ENCODE data around the gene NFATC2. TPM values are rescaled to one million over a fixed set of nuclear protein-coding genes. Genes with fewer than 3 reads are reported as not detected.
A peak's percentile ranks its signal among the peaks of the same experiment; 100 is the strongest.

NFATC2 gene
- total RNA-seq, 1 experiment from 2014 or later = not detected

DNA sequence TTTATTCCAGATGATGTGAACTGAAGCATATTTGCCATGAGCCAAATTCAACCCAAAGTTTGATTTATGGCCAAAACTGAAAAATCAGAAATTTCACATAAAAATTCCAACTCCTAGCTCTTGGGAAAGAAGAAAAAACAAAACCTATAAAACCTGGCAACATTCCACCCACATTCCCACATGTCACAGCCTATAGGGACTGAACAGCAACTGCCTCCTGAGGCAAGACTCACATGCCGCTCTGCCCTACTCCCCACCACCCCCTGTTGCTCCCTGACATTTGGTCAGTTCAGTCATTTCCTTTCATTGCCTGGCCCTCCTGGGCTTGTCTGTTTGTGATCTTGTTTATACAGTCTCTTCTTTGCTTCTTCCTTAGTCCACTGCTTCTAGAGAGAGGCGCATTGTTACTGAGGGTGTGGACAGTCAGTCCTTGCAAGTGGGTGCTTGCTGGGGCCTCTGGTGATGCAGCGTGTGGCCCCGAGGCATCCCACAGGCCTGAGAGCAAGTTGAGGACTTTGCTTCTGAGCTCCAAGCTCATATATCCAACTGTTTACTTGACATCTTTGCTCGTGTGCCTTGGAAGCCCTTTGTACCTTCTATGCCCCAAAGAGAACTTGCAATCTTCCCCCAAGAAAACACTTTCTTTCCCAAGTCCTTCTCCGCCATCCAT, 31.4 kb downstream of the NFATC2 start:
- Histone ChIP-seq H3K9me3 (replicated peaks) (no peaks in the 10 kb centered on the region), H3K4me3 (no peak overlapping the region), H3K27ac (no peak overlapping the region), H3K4me1 (replicated peaks) (no peaks in the 10 kb centered on the region; the same call in 1 of the 2 replicates), H3K36me3 (no peaks in the 10 kb centered on the region), H3K27me3 (replicated peaks) (0 out of 2 replicates have a peak, but pooled peaks cover 9% of the 10 kb centered on the region)
- DNase-seq (ENCODE audit: low read depth in 1 of 2, low spot score in 2 of 2) = no peak

DNA sequence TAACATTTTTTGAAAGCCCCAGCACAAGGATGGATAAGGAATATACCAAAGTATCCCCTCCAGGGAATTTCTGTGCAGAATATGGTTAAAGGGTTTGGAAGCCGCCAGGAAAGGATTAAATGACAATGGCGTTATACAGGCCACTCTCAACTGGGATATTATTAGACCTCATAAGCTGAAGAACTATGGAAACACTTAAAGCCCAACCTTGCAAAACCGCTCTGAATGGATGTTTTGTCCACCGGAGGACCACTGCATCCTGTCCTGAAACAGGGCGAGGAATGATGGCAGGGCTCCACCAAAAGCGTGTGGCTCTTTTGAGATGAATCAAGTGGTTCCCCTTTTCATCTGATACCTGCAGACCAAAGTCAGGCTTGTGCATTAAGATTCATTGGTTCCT, 32.4 kb downstream of the NFATC2 start:
- Histone ChIP-seq H3K9me3 (replicated peaks) (no peaks in the 10 kb centered on the region), H3K4me1 (replicated peaks) (no peaks in the 10 kb centered on the region; the same call in 1 of the 2 replicates), H3K27ac (no peak overlapping the region), H3K36me3 (no peaks in the 10 kb centered on the region), H3K27me3 (replicated peaks) (0 out of 2 replicates have a peak, but pooled peaks cover 5% of the 10 kb centered on the region), H3K4me3 (no peak overlapping the region)
- DNase-seq (ENCODE audit: low read depth in 1 of 2, low spot score in 2 of 2) = no peak

DNA sequence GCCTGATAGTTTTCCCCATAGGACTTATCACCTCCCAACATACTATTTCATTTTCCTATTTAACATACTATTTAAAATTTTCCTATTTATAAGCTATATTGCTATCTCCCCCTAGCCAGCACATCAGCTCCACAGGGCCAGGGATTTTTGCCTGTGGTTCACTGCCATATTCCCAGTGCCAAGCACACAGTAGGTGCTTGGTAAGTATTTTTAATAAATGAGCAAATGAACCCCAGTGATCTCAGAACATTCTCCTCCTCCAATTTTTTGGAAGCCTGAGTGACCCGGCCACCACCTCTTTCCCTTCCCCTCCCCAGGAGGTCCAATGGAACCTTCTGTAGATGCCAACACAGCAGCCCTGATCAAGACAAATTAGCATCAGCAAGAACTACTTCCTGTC, 33.3 kb downstream of the NFATC2 start:
- Histone ChIP-seq H3K9me3 (replicated peaks) (no peaks in the 10 kb centered on the region), H3K36me3 (no peaks in the 10 kb centered on the region), H3K4me1 (replicated peaks) (no peaks in the 10 kb centered on the region; the same call in 1 of the 2 replicates), H3K4me3 (no peak overlapping the region), H3K27ac (no peak overlapping the region), H3K27me3 (replicated peaks) (0 out of 2 replicates have a peak, but pooled peaks cover 5% of the 10 kb centered on the region)
- DNase-seq (ENCODE audit: low read depth in 1 of 2, low spot score in 2 of 2) = no peak

DNA sequence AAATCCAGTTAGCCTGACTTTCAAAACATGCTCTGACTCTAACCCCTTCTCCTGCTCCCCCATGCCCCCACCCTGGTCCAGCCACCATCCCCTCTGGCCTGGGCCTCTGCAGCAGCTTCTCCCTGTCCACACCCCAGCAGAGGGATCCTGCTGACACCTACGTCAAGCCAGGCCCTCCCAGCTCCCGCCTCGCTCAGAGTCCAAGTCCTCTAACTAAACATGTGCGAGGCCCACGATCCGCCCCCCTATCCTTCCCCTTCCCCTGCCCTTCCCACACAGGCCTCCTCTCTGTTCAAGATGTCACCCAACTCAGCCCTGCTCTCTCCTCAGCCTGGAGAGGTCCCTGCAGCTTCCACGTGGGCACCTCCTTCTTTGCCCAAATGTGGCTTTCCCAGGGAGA, 33.7 kb downstream of the NFATC2 start:
- H3K36me3 ChIP-seq = no peaks in the 10 kb centered on the region
- DNase-seq (ENCODE audit: low read depth in 1 of 2, low spot score in 2 of 2) = no peak
- H3K27me3 ChIP-seq (replicated peaks) = 0 out of 2 replicates have a peak, but pooled peaks cover 5% of the 10 kb centered on the region
- no peaks in the 10 kb centered on the region for H3K9me3 ChIP-seq (replicated peaks)
- H3K4me3 ChIP-seq = no peak overlapping the region
- no peaks in the 10 kb centered on the region; the same call in 1 of the 2 replicates for H3K4me1 ChIP-seq (replicated peaks)
- no peak overlapping the region for H3K27ac ChIP-seq

DNA sequence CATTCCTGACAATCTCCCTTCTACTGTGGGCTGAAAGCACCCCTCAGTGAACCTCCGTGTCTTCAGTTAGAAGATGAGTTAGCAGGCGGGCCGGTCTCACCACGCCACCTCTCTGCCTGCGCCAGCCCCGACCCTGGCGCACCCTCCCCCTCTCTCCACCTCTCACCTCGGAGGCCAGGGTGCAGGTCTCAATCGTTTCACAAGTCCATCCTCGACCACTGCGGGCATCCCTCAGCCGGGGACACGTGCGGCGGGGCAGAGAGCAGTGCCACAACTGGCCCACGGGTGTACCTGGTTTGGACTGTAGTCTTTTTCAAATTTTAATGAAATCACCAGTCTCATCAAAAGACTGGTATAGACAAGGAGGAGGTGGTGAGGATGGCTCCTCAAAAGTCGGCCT, 34.4 kb downstream of the NFATC2 start:
- Histone ChIP-seq H3K4me3 (no peak overlapping the region), H3K36me3 (no peaks in the 10 kb centered on the region), H3K9me3 (replicated peaks) (no peaks in the 10 kb centered on the region), H3K27ac (no peak overlapping the region), H3K4me1 (replicated peaks) (no peaks in the 10 kb centered on the region; the same call in 1 of the 2 replicates), H3K27me3 (replicated peaks) (0 out of 2 replicates have a peak, but pooled peaks cover 5% of the 10 kb centered on the region)
- no peak for DNase-seq (ENCODE audit: low read depth in 1 of 2, low spot score in 2 of 2)

DNA sequence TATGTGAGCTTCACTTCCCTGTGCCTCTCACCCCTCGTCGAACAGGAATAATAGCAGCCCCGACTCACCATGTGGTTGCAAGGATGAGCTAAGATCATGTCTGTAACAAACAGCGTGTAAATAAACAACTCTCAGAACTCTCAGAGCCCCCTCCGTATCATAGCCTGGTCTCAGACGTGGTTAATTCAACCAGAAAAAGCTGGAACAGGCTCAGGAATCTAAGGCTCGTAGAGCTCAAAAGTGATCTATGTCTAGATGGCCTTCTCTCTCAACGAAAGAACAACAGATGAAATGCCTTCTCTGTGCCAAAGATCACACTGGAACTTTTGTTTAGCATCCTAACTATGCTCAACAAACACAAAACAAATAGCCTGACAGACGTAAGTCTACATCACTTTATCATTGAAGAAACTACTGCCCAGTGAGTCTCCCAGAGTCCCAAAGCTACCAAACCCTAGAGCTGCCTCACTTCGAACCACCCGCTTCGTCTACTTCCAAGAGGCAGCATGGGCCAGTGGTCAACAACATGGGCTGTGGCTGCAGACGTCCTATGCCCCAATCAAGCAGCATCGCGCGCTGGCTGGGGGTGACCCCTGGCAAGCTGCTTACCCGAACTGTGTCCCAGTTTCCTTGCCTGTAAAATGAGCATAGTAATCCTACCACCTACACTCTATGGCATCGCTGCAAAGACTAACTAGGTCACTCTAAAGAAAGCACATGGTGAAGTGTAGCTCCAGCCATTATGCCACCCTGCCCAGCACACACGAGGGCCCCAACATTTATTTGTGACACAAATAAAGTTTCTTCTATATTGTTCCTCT, 35.1 kb downstream of the NFATC2 start:
- H3K4me3 ChIP-seq = no peak overlapping the region
- peak in 1 of 2 experiments; percentile 27 for DNase-seq (ENCODE audit: low read depth in 1 of 2, low spot score in 2 of 2)
- H3K36me3 ChIP-seq = no peaks in the 10 kb centered on the region
- H3K4me1 ChIP-seq (replicated peaks) = no peaks in the 10 kb centered on the region; the same call in 1 of the 2 replicates
- no peak overlapping the region for H3K27ac ChIP-seq
- no peaks in the 10 kb centered on the region for H3K9me3 ChIP-seq (replicated peaks)
- H3K27me3 ChIP-seq (replicated peaks) = 0 out of 2 replicates have a peak, but pooled peaks cover 5% of the 10 kb centered on the region

DNA sequence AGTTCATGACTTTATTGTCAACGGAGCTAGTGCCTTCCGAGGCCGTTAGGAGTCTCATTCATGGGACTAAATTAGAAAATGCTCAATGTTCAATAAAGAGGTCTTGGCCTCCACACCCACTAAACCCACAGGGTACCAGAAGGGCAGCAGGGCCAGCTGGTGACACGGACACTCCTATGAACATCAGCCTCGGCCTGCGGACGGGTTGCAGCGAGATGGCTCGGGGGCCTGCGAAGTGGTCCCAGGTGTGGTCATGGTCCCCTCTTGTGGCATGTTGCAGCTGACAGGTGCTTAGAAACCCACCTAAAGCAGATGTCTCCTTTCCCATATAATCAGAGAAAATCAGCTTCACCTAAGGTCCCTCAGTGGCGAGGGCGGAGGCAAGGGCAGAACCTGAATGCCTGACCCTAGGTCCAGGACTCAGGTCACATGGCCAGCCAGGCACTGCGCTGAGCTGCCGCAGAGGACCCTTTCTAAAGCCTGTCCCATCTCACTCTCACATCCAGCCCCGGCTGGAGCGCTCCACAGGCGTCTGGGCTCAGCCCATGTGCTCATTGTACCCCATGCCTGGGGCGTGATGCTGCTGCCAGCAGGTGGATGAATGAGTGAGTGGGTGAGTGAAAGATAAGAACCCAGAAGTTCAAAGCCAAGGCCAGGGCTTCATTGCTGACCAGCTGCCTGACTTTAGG, 35.8 kb downstream of the NFATC2 start:
- Histone ChIP-seq H3K36me3 (no peaks in the 10 kb centered on the region), H3K4me3 (no peak overlapping the region), H3K27me3 (replicated peaks) (no peaks in the 10 kb centered on the region), H3K4me1 (replicated peaks) (no peaks in the 10 kb centered on the region; the same call in 1 of the 2 replicates), H3K9me3 (replicated peaks) (no peaks in the 10 kb centered on the region), H3K27ac (no peak overlapping the region)
- DNase-seq (ENCODE audit: low read depth in 1 of 2, low spot score in 2 of 2) = no peak

DNA sequence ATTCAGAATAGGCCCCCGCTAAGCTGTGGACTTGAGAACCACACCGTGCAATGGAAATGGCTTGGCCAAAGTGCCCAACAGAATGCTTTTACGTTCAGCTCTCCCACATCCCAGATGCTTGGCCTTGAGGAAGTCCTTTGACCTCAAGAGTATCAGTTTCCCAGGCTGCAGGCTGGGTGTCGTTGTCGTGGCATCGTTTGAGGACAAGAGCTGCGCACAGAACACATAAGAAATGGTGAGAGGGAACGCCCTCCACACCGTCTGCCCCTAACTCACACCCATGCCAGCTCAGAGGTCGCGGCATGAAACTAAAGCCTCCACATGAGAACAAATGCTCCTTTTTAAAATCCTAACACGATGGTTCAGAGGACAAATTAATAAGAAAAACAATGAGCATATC, 37.0 kb downstream of the NFATC2 start:
- no peak for DNase-seq (ENCODE audit: low read depth in 1 of 2, low spot score in 2 of 2)
- Histone ChIP-seq H3K4me1 (replicated peaks) (no peaks in the 10 kb centered on the region; the same call in 1 of the 2 replicates), H3K27ac (no peak overlapping the region), H3K4me3 (no peak overlapping the region), H3K27me3 (replicated peaks) (no peaks in the 10 kb centered on the region), H3K9me3 (replicated peaks) (no peaks in the 10 kb centered on the region), H3K36me3 (no peaks in the 10 kb centered on the region)

DNA sequence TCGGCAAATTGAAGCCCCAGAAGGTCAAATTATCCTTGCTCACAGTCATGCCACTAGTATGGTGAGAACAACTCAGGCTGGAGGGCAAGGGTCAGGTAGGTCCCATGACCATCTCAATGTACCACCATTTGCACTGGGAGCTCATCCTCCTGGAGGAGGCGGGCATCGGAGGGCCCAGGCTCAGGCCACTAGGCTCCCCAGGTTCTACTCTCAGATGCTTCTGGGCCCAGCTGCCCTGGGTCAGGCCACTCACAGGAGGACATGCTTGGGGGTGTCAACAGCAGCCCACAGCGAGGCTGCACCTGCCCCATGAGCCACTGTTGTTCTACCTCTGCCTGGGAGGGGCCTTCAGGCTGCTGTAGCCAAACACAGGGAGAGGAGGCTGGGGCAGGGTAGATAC, 39.1 kb downstream of the NFATC2 start:
- DNase-seq (ENCODE audit: low read depth in 1 of 2, low spot score in 2 of 2) = no peak
- H3K9me3 ChIP-seq (replicated peaks) = no peaks in the 10 kb centered on the region
- no peaks in the 10 kb centered on the region; the same call in 1 of the 2 replicates for H3K4me1 ChIP-seq (replicated peaks)
- H3K27ac ChIP-seq = no peak overlapping the region
- H3K27me3 ChIP-seq (replicated peaks) = no peaks in the 10 kb centered on the region
- no peaks in the 10 kb centered on the region for H3K36me3 ChIP-seq
- H3K4me3 ChIP-seq = no peak overlapping the region

DNA sequence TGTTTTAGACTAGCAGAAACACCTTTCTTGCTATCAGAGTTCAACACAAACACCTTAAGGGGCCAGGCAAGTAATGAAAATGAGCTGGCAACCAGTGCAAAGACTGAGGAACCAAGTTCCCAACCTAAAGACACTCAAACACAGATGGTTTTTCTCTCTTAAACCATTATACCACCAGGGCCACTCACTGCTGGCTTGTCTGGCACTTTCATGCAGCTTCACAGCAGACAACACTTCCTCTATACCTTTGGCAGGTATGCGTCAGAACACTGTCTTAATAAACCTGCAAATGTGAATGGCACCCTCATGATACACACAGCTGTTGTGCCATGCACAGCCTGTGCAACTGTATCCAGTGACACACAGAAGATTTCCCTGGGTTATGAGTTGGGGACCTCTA, 41.6 kb downstream of the NFATC2 start:
- H3K36me3 ChIP-seq = no peaks in the 10 kb centered on the region
- H3K27me3 ChIP-seq (replicated peaks) = no peaks in the 10 kb centered on the region
- no peaks in the 10 kb centered on the region for H3K9me3 ChIP-seq (replicated peaks)
- DNase-seq (ENCODE audit: low read depth in 1 of 2, low spot score in 2 of 2) = no peak
- H3K4me3 ChIP-seq = no peak overlapping the region
- H3K27ac ChIP-seq = no peak overlapping the region
- H3K4me1 ChIP-seq (replicated peaks) = peaks cover 7% of the 10 kb centered on the region

DNA sequence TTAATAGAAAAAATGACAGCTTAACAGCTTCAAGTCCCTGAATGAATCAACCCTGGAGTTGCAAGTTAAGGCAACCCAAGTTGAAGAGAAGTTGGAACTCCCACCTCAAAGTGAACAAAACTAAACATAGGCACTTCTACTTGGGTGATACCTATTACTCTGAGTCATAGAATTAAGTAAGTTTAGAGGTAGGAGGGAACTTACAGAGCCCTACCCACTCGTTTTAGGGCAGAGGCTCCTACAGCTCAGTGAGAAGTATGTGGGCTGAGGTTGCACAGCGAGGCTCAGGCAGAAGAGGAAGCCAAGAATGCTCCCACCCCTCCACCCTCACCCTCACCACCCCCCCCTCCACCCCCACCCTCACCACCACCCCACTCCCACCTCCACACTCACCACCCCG, 42.2 kb downstream of the NFATC2 start:
- no peaks in the 10 kb centered on the region for H3K27me3 ChIP-seq (replicated peaks)
- no peaks in the 10 kb centered on the region for H3K36me3 ChIP-seq
- H3K4me1 ChIP-seq (replicated peaks) = peaks cover 7% of the 10 kb centered on the region
- DNase-seq (ENCODE audit: low read depth in 1 of 2, low spot score in 2 of 2) = no peak
- no peak overlapping the region for H3K27ac ChIP-seq
- H3K4me3 ChIP-seq = no peak overlapping the region
- no peaks in the 10 kb centered on the region for H3K9me3 ChIP-seq (replicated peaks)

DNA sequence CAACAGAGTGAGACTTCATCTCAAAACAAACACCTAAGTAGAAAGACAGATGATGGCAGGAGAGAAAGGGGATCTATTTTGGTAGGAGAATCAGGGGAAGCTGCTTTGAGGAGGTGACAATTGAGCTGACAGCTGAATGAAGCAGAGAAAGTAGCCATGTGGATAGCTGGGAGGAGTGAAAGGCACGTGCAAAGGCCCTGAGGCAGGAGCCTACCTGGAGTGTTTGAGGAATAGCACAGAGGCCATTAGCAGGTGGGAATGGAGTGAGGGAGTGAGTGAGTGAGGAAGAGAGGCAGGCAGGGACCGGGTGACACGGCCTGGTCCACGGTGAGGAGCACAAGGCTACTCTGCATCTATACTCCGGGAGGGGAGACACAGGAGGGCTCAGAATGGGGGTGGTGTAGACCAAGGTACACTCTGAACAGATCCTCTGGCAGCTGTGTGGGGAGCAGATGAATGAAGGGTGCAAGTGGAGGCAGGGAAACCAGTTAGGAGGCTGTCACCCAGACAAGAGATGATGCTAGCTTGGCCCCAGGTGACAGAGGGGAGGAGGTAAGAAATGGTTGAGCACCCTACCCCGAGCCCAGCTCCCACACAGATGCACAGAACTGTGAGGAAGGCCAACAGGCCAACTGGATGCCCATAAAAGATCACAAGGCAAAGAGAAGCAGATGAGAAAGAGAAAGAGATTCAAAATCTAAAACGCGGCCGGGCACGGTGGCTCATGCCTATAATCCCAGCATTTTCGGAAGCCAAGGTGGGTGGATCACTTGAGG, 43.6 kb downstream of the NFATC2 start:
- H3K27me3 ChIP-seq (replicated peaks) = no peaks in the 10 kb centered on the region
- H3K9me3 ChIP-seq (replicated peaks) = no peaks in the 10 kb centered on the region
- H3K36me3 ChIP-seq = no peaks in the 10 kb centered on the region
- no peak overlapping the region for H3K4me3 ChIP-seq
- H3K27ac ChIP-seq = no peak overlapping the region
- DNase-seq (ENCODE audit: low read depth in 1 of 2, low spot score in 2 of 2) = no peak
- H3K4me1 ChIP-seq (replicated peaks) = peaks cover 7% of the 10 kb centered on the region
